Measurements from ENCODE around the gene SAMD10.

DNA sequence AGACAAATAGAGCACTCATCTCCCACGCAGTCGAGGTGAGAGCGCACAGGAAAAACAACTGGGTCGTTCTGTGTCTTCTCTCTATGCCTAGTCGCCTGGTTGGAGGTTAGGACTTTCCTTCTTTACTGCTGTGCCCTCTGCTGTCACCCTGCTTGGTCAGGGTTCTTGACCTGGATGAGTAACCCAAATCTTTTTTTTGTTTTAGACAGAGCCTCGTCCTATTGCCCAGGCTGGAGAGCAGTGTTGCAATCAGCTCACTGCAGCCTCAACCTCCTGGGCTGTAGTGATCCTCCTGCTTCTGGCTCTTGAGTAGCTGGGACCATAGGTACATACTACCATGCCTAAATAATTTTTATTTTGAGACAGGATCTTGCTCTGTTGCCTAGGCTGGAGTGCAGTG, 26.0 kb upstream of the SAMD10 start:
- no peak for TF ChIP-seq TCF12 (IDR thresholded peaks at IDR 0.05)
- TF ChIP-seq RAD21 (IDR thresholded peaks at IDR 0.05; ENCODE audit: low read length), result no peak
- TF ChIP-seq, protein P1, sequence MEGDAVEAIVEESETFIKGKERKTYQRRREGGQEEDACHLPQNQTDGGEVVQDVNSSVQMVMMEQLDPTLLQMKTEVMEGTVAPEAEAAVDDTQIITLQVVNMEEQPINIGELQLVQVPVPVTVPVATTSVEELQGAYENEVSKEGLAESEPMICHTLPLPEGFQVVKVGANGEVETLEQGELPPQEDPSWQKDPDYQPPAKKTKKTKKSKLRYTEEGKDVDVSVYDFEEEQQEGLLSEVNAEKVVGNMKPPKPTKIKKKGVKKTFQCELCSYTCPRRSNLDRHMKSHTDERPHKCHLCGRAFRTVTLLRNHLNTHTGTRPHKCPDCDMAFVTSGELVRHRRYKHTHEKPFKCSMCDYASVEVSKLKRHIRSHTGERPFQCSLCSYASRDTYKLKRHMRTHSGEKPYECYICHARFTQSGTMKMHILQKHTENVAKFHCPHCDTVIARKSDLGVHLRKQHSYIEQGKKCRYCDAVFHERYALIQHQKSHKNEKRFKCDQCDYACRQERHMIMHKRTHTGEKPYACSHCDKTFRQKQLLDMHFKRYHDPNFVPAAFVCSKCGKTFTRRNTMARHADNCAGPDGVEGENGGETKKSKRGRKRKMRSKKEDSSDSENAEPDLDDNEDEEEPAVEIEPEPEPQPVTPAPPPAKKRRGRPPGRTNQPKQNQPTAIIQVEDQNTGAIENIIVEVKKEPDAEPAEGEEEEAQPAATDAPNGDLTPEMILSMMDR (IDR thresholded peaks at IDR 0.05), result no peak
- TF ChIP-seq, protein P2, sequence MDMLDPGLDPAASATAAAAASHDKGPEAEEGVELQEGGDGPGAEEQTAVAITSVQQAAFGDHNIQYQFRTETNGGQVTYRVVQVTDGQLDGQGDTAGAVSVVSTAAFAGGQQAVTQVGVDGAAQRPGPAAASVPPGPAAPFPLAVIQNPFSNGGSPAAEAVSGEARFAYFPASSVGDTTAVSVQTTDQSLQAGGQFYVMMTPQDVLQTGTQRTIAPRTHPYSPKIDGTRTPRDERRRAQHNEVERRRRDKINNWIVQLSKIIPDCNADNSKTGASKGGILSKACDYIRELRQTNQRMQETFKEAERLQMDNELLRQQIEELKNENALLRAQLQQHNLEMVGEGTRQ (IDR thresholded peaks at IDR 0.05; ENCODE audit: borderline replicate concordance, low read depth, low read length), result no peak
- TF ChIP-seq GABPA (IDR thresholded peaks at IDR 0.05; ENCODE audit: low read depth), result no peak
- TF ChIP-seq NFIC (IDR thresholded peaks at IDR 0.05; ENCODE audit: borderline replicate concordance), result no peak
- TF ChIP-seq, protein P3, sequence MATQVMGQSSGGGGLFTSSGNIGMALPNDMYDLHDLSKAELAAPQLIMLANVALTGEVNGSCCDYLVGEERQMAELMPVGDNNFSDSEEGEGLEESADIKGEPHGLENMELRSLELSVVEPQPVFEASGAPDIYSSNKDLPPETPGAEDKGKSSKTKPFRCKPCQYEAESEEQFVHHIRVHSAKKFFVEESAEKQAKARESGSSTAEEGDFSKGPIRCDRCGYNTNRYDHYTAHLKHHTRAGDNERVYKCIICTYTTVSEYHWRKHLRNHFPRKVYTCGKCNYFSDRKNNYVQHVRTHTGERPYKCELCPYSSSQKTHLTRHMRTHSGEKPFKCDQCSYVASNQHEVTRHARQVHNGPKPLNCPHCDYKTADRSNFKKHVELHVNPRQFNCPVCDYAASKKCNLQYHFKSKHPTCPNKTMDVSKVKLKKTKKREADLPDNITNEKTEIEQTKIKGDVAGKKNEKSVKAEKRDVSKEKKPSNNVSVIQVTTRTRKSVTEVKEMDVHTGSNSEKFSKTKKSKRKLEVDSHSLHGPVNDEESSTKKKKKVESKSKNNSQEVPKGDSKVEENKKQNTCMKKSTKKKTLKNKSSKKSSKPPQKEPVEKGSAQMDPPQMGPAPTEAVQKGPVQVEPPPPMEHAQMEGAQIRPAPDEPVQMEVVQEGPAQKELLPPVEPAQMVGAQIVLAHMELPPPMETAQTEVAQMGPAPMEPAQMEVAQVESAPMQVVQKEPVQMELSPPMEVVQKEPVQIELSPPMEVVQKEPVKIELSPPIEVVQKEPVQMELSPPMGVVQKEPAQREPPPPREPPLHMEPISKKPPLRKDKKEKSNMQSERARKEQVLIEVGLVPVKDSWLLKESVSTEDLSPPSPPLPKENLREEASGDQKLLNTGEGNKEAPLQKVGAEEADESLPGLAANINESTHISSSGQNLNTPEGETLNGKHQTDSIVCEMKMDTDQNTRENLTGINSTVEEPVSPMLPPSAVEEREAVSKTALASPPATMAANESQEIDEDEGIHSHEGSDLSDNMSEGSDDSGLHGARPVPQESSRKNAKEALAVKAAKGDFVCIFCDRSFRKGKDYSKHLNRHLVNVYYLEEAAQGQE (IDR thresholded peaks at IDR 0.05; ENCODE audit: low read depth, low read length), result no peak
- TF ChIP-seq POLR2AphosphoS5 (IDR thresholded peaks at IDR 0.05; ENCODE audit: low read depth, low read length), result no peak
- no peak for TF ChIP-seq EP300 (IDR thresholded peaks at IDR 0.05; ENCODE audit: borderline replicate concordance in 1 of 2, low read depth in 1 of 2, low read length in 1 of 2)
